SIG-M5 (cell line): ENCODE measurements around the gene TREML1.
"Not testable (repeated sequence)": the region's sequence is repeated elsewhere in the genome, so short reads cannot be mapped to it uniquely, and the experiment has no call there.

Experiments used
- DNase-seq: peaks from one replicate; lab custom pipeline; 2025; lab: John Stamatoyannopoulos, UW

The TREML1 gene, protein sequence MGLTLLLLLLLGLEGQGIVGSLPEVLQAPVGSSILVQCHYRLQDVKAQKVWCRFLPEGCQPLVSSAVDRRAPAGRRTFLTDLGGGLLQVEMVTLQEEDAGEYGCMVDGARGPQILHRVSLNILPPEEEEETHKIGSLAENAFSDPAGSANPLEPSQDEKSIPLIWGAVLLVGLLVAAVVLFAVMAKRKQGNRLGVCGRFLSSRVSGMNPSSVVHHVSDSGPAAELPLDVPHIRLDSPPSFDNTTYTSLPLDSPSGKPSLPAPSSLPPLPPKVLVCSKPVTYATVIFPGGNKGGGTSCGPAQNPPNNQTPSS

DNA sequence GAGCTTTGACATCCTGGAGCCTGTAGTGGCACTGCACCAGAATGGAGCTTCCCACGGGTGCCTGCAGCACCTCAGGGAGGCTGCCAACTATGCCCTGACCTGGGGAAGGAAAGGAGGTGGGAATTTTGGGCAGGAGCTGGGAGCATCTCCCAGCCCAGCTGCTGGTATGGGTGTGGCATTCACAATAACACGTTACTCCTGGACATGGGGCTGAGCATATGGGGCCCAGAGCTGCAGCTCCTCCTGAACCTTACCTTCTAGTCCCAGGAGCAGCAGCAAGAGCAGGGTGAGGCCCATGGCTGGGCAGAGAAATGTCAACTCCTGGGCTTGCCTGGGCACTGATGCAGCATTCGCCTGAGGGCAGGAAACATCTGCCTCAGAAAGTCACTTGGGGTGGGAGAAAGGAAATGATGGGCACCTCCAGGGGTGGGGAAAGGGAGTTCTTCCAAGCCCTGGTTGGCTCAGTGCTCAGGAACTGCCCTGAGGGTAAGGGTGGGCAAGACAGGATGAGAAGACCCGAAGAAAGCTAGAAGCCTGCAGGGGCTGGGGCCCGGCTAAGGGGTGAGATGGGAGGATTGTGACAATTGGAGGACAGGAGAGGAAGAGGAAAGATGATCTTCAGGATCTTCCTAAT, at the start of gene TREML1:
Gene TREML1, minus strand, starts transcription at position 356 of the 634 bp plus-strand sequence. Its CDS starts 59 bp downstream, at position 297.
- no peak for DNase-seq

DNA sequence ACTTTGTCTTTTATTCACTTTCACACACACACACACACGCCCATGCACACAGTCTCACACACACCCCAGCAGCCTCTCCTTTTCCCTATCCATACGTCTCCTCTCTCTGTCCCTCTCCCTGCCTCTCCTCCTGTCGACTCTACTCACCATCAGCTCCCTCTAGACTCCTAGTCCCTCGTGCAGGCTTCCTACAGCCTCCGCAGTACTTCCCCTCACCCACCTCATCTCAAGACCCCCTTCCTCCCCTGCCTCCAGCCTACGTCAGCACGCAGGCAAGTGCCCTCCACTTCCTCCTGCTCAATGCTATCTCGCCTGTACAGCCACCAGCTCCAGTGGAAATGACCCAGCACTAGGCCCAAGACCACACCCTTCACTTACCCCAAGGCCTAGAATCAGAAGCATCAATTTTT, 47.6 kb upstream of the TREML1 start:
- DNase-seq = no peak

DNA sequence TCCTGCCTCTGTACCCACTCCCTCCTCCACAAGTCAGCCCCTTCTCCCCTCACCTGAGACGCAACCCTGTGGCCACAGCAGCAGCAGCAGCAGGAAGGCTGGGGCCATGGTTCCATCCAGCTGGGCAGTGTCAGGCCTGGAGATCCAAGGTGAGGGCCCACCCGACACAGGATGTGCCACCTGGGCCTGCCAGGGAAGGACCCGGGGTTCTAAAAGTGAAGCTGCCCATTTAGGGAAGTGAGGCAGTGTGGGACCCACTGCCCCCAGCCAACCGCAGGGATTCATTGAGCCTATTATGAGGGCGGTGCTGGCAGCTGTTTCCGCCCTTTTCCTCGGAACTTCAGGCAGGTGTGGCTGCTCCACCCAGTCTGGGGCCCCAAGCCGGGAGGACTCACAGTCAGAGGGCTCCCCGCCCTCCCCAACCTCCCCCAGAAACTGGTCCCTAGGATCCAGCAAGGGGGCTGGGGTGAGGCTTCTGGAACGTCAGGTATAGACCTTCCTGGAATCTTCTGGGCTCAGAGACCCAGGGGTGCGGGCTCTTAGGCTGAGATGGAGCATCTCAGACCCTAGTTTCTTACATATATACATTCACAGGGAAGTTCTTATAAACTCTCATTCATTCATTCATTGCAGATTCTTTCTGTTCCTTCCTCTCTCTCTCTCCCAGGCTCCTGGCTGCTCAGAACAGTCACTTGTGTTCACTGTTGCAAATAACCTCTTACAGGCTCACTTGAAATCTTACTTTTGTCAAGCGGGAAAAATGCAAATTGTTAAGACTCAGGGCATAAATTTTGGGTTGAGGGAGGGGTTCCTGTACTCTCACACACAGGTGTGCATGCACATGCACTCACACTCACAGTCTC, 47.0 kb upstream of the TREML1 start, which contains the start of gene TREML2:
Gene TREML2, minus strand, starts transcription at position 249 of the 863 bp plus-strand sequence. Its CDS starts 141 bp downstream, at position 108.
- DNase-seq = no peak

DNA sequence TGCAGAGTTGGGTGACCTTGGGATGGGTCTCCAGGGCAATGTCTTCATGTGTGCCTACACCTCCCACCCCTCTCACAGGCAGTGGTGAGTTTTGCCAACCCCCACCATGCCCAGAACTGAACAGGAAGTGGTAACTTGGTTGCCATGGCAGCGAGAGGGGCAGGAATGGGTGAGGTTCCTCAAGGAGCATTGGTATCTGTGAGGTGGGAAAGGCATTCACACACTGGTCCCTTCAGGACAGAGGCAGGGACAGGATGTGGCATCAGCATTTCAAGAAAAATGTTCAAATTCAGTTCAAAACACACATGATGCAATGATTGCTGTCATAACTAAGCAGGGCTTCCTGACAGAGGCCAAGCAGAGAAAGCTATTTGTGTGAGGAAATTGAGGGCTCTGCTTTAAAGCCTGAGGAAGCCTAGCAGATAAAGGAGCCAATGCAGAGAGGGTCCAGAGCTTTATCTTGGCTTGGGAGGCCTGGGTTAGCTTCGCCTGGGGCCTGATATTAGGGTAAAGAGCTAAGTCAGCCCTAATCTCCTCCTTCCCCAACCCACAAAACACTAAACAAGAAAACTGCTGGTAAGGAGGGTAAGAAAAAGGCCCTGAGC, 46.3 kb upstream of the TREML1 start:
- peak; percentile 72 for DNase-seq

DNA sequence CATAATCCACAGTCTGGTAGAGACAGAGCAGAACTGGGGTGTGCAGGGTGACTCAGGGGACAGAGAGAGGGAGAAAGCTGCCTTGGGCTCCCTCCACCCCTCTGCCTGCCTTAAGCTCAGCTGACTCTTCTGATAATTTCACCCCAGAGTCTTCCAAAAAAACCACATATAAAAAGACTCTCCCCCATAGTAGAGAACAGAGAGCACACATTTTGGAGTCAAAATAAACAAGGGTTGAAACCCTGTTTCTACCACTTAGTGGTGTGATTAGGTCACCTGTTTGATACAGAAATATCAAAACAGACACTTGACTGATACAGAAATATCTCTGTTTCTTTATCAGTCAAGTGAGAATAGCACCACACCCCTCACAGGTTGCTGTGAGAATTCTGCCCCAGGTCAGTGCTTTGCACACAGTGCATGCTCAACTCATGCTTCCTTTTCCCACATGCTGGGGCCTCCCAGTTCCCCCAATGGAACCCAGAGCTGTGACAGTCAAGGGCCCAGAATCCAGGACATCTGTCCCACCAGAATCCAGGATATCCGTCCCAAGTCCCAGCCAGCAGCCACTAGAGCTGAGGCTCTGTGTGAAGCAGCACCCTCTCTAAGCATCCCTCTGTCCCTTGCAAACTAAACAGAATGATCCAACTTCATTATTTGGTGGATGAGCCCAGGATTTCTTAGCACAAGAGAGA, 45.6 kb upstream of the TREML1 start:
- DNase-seq = no peak

DNA sequence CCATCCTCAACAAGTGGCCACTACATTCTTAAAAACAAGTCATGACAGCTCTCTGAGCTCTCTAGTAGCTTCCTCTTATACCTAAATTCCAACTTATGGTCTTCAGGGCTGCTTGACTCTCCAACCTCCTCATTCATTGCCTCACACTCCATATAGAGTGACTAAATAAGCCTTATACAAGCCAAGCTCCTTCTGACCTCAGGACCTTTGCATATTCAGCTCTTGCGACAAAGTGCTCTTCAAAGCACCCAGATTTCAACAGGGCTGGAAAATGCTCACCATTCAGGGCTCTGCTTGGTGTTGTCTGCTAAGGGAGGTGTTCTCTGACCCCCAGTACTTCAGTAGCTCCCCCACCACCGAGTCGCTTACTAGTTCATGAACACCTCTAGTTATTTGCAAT, 43.1 kb upstream of the TREML1 start:
- DNase-seq = no peak

DNA sequence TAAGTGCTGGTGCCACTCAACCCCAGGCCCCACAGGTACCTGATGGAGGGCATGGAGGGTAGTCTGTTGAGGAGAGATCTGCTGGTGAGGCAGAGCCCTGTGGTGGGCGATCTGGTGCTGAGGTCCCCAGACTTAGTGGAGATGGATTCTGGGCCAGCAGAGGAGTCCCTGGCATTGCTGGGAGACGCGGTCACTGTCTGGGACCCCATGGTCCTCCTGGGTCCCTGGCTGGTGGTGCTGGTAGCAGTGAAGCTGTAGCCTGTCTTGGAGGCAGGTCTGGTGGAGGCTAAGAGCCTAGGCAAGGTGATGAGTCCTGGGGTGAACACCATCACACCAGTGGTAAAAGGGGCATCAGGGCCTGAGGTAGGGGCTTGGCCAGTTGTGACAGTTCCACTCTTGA, 40.2 kb upstream of the TREML1 start:
- no peak for DNase-seq

DNA sequence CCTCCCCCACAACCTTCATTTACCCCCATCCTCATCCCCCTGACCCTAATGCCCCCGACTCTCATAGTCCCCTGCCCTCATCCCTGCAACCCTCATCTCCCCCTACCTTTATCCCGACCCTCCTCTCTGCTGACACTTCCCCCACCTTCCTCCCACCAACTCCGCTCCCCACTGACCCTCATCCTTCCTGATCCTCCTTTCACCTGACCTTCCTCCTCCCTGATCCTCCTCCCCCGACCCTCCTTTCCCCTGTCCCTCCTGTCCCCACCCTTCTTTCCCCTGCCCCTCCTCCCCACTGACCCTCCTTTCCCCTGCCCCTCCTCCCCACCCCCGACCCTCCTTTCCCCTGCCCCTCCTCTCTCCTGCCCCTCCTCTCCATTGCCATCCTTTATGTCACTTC, 39.7 kb upstream of the TREML1 start:
- no peak for DNase-seq

DNA sequence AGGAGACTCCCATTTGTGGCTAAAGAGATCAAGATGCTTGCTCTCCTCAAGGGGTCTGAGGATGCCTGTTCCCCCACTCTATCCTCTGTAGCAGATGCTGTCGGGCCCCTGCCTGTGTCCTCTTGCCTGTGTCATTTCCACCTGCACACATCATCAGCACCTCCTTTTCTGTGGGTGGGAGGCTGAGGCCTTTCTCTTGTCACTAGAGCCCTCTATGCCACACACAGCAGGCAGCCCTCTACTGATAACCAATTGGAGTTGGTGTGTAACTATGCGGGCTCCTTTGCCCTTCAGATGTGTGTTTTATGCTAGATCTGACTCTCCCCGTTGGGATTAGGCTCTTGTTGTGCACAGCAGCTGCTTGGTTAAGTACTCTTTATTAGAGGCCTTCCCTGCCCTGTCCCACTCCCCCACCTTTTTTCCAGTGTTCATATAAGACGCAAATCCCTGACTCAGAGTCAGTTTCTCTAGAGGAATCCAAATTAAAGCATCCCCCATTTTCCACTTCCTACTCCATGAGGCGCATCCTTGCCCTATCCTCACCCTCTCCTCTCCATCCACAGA, 39.1 kb upstream of the TREML1 start:
- DNase-seq = no peak

DNA sequence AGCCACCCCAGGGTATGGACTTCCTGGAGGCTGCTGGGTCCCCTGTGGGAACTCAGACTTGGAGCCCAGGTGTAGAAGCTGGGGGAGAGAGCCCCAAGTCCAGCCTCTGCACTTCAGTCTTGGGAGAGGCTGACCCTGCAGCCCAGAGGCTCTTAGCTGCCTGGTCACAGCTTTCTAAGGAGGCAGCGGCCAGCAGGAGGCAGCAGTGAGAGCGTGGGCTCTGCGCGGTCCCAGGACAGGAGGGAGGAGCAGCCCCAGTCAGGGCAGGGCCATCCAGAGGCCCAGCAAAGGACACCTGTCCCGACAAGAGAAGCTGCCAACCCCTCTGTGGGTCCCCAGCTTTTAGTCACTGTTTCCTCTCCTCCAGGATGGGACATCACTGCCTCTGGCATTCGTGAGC, 37.4 kb upstream of the TREML1 start:
- DNase-seq = no peak

DNA sequence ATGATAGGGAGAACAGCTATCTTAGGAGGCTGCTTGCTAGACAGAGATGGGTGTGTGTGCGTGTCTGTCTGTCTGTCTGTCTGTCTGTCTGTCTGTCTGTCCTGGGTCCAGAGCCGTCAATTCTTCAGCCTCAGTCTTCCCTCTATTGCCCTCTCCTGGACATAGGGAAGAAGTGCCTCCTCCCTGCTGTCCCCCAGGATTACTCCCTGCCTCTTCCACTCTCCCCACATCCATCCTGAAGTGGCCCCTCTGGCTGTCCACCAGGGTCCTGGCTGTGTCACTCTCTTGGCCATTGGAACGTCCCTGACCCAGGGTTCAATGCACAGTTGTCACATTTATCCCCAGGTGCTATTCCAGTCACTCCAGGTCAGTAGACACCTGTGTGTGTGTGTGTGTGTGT, 36.6 kb upstream of the TREML1 start:
- DNase-seq = no peak

DNA sequence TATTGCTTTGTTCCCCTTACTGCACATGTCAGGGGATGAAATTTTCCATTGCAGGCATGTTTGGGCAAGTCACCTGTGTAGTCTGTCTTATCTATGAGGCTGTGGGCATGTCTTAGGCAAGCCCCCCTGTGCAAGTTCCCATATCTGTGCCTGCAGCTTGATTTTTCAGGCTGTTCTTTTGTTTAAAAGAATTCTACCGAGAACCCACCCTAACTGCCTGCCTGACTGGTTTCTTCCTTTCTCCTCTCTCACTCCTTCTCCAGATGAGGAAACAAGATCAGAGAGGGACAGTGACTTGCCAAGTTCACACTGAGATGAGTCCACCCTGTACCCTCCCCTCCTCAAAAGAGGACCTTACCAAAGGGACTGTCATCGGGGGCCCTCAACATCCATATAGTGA, 35.8 kb upstream of the TREML1 start:
- DNase-seq = no peak

DNA sequence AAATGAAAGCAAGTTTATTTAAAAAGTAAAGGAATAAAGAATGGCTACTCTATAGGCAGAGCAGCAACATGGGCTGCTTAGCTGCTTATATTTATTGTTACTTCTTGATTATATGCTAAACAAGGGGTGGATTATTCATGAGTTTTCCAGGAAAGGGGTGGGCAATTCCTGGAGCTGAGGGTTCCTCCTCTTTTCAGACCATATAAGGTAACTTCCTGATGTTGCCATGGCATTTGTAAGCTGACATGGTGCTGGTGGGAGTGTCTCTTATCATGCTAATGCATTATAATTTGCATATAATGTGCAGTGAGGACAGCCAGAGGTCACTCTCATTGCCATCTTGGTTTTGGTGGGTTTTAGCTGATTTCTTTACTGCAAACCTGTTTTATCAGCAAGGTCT, 34.9 kb upstream of the TREML1 start:
- not testable (repeated sequence) for DNase-seq

DNA sequence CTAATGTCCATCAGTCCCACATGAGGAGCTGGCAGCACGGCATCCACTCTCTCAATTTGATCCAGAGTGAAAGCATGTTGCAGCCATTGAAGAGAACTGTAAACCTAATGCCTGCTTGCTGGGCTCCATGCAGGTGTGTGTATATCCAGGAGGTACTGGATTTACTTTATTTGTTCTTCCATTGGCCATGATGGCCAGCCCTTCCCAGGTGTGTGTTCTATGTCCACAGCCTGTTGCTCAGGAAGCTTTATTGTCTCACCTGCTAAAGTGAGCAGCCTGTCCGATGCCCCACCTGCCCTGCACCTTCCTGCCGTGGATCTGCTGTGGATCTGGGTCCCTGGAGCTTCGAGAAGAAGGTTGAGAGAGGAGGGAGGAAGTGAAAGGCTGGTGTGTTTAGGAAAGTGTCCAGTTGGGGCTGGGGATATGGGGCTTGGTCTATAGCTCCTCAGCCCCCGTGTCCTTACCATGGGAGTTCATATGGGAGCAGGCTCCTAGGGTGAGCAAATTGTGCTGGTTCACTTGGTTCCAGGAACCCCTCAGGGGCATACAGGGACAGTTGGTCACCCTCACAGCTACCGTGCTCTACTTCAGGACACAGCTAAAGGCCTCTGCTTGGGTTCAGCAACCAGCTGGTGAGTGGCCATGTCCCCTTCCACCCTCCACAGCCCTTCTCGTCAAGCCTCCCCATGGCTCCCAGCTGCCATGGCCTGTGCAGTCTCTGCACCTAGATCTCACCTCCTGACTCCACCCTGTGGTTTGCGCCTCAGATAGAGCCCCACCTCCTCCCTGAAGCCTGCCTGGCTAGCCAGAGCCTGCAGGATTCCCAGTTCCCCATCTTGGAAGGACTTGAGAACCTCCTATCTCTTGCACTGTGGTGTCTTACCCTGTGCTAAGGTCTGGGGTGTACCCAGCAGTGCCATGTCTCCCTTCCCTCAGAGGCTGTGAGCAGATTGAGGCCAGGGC, 34.1 kb upstream of the TREML1 start:
- DNase-seq = no peak

DNA sequence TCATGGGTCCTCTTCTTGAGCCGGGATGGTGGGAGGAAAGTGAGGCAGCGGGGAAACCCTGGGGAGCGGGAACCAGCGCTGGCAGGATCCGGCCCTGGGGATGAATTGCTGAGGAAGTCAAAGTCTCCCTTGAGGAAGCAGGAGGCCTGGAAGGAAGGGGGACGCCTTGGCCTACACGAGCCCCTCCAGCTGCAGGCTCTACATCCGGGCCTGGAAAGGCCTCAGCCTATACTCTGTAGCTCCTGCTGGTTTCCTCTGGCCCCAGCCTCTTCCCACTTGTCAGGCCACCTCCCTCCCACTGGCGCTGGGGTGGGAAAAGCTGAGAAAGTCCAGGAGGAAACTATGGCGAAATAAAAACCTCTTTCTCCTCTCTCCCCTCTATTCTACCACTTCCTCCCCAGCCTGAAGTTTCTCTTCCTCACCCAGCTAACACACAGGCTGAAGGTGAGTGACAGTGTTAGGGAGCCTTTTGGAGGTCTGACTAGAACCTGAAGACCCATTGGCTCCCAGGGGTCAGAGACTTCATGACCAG, 31.9 kb upstream of the TREML1 start:
- DNase-seq = no peak

DNA sequence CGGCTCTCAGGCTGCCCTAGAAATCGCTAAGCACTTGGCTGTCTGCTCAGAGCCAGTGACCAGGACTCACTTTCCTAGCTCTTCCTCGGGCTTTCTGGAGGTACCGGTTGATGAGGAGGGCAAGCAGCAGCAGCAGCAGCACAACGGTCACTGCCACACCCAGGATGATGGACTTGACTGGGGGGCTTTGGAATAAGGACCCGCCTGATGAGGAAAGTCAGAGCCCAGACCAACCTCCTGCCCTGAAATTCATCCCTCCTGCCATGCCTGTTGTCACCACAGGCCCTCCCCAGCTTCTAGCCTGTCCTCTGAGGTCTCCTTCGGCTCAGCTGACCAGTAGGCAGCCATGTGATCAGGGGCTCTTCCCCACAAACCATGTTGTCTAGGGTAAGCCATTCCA, 30.6 kb upstream of the TREML1 start:
- DNase-seq = no peak

DNA sequence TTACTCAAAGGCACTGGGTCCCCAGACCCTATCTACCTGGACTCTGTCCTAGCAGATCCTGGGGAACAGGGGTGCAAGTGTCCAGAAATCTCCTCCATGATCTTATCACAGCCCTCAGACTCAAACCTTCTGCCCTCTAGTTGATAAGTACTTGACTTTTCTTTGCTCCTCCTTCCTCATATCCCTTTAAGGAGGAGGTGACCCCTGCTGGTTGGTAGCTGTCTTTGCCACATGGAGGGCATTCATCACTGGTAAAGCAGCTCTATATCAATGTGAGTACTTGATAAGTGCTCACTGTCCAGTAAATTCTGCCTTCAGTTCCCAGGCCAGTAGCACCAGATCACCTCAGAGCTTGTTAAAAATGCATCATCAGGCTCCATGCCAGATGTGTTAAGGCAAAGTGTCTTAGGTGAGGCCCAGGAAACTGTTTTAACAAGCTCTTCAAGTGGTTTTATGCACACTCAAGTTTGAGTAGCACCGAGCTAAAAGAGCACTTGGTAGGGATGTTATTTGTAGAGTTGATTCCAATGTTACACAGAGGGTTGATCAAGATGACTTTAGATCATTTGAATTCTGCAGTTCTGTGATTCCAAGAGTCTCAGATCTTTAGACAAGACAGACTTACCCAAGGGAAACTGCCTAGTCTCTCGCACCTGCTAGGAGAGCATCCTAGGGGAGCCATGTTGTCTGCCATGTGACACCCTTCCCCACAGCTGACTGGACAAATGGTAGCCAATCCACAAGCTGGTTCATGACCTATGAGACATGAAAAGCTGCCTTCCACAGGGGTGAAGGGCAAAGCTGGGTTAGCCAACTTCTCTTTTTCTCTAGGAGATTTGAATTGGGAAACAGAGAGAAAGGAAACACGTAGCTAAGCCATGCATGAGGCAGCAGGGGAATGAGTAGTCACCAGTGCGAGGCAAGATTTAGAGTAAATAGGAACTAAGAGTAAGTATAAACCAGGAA, 28.2 kb upstream of the TREML1 start:
- DNase-seq = peak; percentile 77

DNA sequence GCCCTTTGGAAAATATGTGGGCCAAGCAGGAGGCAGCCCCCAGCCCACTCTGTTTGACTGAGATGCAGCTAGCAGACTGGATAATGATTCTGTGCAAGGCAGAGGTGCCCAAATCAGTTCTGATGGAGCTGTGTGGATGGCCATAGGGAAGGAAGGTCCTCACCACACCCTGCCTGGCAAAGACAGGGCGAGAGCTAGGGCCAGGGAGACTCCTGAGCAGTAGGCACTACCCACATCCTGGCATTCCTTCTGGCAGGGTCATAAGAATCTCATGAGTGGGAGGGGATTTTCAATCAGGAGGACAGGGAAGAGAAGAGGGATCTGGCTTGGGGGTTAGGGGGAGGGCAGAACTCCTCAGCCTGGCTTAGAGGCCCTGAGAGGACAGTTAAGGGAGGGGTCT, 27.4 kb upstream of the TREML1 start:
- DNase-seq = no peak

DNA sequence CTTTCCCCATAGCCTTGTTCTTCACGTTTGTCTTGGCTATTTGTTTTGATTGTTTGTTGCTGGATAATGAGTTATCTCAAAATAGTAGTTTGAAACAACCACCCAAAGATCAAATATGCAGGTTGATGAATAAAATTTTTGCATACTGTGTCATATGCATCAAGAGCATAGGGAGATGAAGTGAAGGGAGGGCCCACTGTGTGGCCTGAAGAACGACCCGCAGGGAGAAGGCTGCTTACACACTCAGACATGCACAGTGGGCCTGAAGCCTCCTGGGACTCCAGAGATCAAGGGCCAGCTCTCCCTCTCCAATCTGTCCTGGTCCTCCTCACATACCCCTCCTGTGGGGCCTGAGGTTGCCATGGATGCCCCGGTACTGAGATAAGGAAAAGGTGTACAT, 25.0 kb upstream of the TREML1 start:
- no peak for DNase-seq
